GM10248 (cell line): ENCODE measurements around the gene EPHB1.

Experiments used
- CTCF ChIA-PET: fragments of 300-600 bp; sonication (Branson Sonifier 250); formaldehyde crosslinking; extraction: SDS; loops from one replicate; lab custom pipeline; 2021; ENCODE audit warnings: antibody characterized with exemption; lab: Yijun Ruan, JAX
- POLR2A ChIA-PET: fragments of 350-650 bp; sonication (Branson Sonifier 250); formaldehyde crosslinking; extraction: SDS; loops from one replicate; lab custom pipeline; 2020; ENCODE audit warnings: antibody characterized with exemption; lab: Yijun Ruan, JAX
- DNase-seq: peaks from one replicate; pipeline ENCODE4 v3.0.0; 2012; ENCODE audit errors: extremely low spot score
- CTCF ChIP-seq: IDR thresholded peaks from 2 replicates; pipeline ENCODE4 v1.5.1; 2012; ENCODE audit warnings: mild to moderate bottlenecking, low read depth; ENCODE audit errors: extremely low read depth, missing control alignments, control extremely low read depth

Gene EPHB1

GRCh38 chr3:134955874-134956273 is 160.8 kb downstream of the EPHB1 start:
- CTCF ChIA-PET = interaction anchor here (0.9 to 1.1 kb wide), 2 partner anchors 15 to 930 kb away, joined by 3 read pairs; no protein-coding TSS in a partner anchor
- POLR2A ChIA-PET = no interaction called here
- TF ChIP-seq CTCF = no peak
- no peak for DNase-seq

- TF ChIP-seq CTCF = no peak
- no peak for DNase-seq
- ChIA-PET CTCF (interaction anchor here (0.9 to 1.1 kb wide), 2 partner anchors 14 to 929 kb away, joined by 3 read pairs; no protein-coding TSS in a partner anchor), POLR2A (no interaction called here)
Observed at GRCh38 chr3:134956395-134956794, 161.3 kb downstream of the EPHB1 start.

- no peak for DNase-seq
- CTCF ChIA-PET = interaction anchor here (0.9 to 1.1 kb wide), 2 partner anchors 14 to 929 kb away, joined by 3 read pairs; no protein-coding TSS in a partner anchor
- TF ChIP-seq CTCF = no peak
- POLR2A ChIA-PET = no interaction called here
Observed at GRCh38 chr3:134956844-134957243, 161.8 kb downstream of the EPHB1 start.

GRCh38 chr3:134959516-134959915 is 164.5 kb downstream of the EPHB1 start:
- DNase-seq = no peak
- TF ChIP-seq CTCF = no peak
- ChIA-PET POLR2A (no interaction called here), CTCF (interaction anchor here (0.6 kb wide), 1 partner anchor 13 kb away, joined by 3 read pairs; no protein-coding TSS in a partner anchor)

- no peak for DNase-seq
- TF ChIP-seq CTCF = no peak
- POLR2A ChIA-PET = no interaction called here
- CTCF ChIA-PET = interaction anchor here (1.0 to 1.1 kb wide), 2 partner anchors 13 to 36 kb away, joined by 3 to 4 read pairs; no protein-coding TSS in a partner anchor
Observed at GRCh38 chr3:134964226-134964625, 169.2 kb downstream of the EPHB1 start.

GRCh38 chr3:134965865-134966481 is 170.9 kb downstream of the EPHB1 start:
- ChIA-PET CTCF (no interaction called here), POLR2A (no interaction called here)
- TF ChIP-seq CTCF = no peak
- no peak for DNase-seq
